Smooth muscle cell (in vitro differentiated cells): ENCODE data around the gene MSS51. TPM values are rescaled to one million over a fixed set of nuclear protein-coding genes. Genes with fewer than 3 reads are reported as not detected.

ENCODE experiments used
- DNase-seq: peaks from one replicate; lab custom pipeline; 2025; ENCODE audit not compliant: unreplicated experiment; lab: John Stamatoyannopoulos, UW
- H2AFZ ChIP-seq: fragments of 200-600 bp; sonication (generic); 2 replicates; pipeline ENCODE4 v1.6.0; 2016; ENCODE audit warnings: antibody characterized with exemption, low read depth, mild to moderate bottlenecking
- H3F3A ChIP-seq: fragments of 200-600 bp; sonication (generic); 2 replicates; pipeline ENCODE4 v1.6.0; 2017; ENCODE audit warnings: antibody characterized with exemption, low read depth
- H3K27ac ChIP-seq: fragments of 200-600 bp; sonication (generic); 2 replicates; pipeline ENCODE4 v1.5.1; 2016; ENCODE audit warnings: low read depth, mild to moderate bottlenecking
- H3K27me3 ChIP-seq: fragments of 200-600 bp; sonication (generic); 2 replicates; pipeline ENCODE4 v1.6.1; 2016; ENCODE audit warnings: low read depth, mild to moderate bottlenecking
- H3K36me3 ChIP-seq: fragments of 200-600 bp; sonication (generic); 2 replicates; pipeline ENCODE4 v1.5.1; 2016; ENCODE audit warnings: low read depth
- H3K4me1 ChIP-seq: fragments of 200-600 bp; sonication (generic); 2 replicates; pipeline ENCODE4 v1.5.1; 2016; ENCODE audit warnings: low read depth
- H3K4me2 ChIP-seq: fragments of 200-600 bp; sonication (generic); 2 replicates; pipeline ENCODE4 v1.6.0; 2016; ENCODE audit warnings: mild to moderate bottlenecking
- H3K4me3 ChIP-seq: fragments of 200-600 bp; sonication (generic); 2 replicates; pipeline ENCODE4 v1.5.1; 2016; ENCODE audit warnings: mild to moderate bottlenecking
- H3K79me2 ChIP-seq: fragments of 200-600 bp; sonication (generic); 2 replicates; pipeline ENCODE4 v1.6.0; 2016; ENCODE audit warnings: low read depth, mild to moderate bottlenecking
- H3K9ac ChIP-seq: fragments of 200-600 bp; sonication (generic); 2 replicates; pipeline ENCODE4 v1.6.0; 2016; ENCODE audit warnings: low read depth
- H3K9me3 ChIP-seq: fragments of 200-600 bp; sonication (generic); replicated peaks from 2 replicates; pipeline ENCODE4 v1.5.1; 2016; ENCODE audit warnings: low read depth
- H4K20me1 ChIP-seq: fragments of 200-600 bp; sonication (generic); 2 replicates; pipeline ENCODE4 v1.6.0; 2016; ENCODE audit warnings: low read depth
- WGBS: methylation state at CpG from one replicate; pipeline ENCODE4 v1.1.7; 2016; ENCODE audit warnings: low lambda C conversion rate; 5-methylcytosine and 5-hydroxymethylcytosine counted together
- polyA plus RNA-seq: library from polyadenylated mRNA; unstranded; fragments of >200 nt; fragmentation: Nextera tagmentation; extraction: Ambion mirVana; gene quantifications from 2 replicates; pipeline ENCODE4 v1.2.1, GENCODE V29; 2016
- total RNA-seq: library from RNA; depleted of rRNA; stranded (reverse); fragments of >200 nt; gene quantifications from 2 replicates; pipeline ENCODE4 v1.2.3, GENCODE V29; 2014
- TF ChIP-seq, protein P1 (sequence below): fragments of 200-600 bp; sonication (generic); IDR thresholded peaks from 2 replicates; pipeline ENCODE4 v1.5.1; 2017; ENCODE audit warnings: borderline replicate concordance, mild to moderate bottlenecking, antibody characterized with exemption; ENCODE audit not compliant: insufficient read depth, poor library complexity, severe bottlenecking

MSS51 gene
- total RNA-seq (2.4 and 3.5 TPM in 2 replicates), polyA plus RNA-seq (0.66 and 0.92 TPM in 2 replicates)

DNA sequence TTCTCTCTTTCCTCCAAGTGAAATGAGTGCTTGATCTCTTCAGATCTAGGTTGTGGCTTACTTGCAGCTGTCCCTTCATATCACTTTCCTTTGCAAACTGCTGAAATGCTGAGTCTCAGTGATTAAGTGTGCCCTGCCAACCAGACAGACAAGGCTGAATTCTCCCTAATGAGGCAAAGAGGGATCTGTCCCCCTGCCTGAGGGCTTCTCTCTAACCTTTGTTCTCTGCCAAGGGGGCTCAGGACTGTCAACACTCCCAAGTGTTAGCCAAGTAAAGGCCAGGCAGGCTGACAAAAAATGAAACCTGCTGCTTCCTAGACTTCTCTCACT is at the start of gene MSS51:
TSS of gene MSS51 (minus strand) at position 24 of the 330 bp plus-strand sequence. CDS start 5,277 bp downstream, outside the sequence.
- Histone ChIP-seq H3K4me2 (no peak within 1 kb of the TSS), H3K36me3 (peaks cover 7% of the 10 kb centered on the region), H3K9ac (no peak within 1 kb of the TSS), H3K9me3 (no peaks in the 10 kb centered on the region), H2AFZ (no peak within 1 kb of the TSS), H3K79me2 (no peaks in the 10 kb centered on the region), H3F3A (no peaks in the 10 kb centered on the region), H3K27me3 (no peaks in the 10 kb centered on the region), H3K27ac (no peak within 1 kb of the TSS), H3K4me1 (no peaks in the 10 kb centered on the region), H3K4me3 (no peak within 1 kb of the TSS), H4K20me1 (peaks cover 1% of the 10 kb centered on the region)
- TF ChIP-seq, protein P1, sequence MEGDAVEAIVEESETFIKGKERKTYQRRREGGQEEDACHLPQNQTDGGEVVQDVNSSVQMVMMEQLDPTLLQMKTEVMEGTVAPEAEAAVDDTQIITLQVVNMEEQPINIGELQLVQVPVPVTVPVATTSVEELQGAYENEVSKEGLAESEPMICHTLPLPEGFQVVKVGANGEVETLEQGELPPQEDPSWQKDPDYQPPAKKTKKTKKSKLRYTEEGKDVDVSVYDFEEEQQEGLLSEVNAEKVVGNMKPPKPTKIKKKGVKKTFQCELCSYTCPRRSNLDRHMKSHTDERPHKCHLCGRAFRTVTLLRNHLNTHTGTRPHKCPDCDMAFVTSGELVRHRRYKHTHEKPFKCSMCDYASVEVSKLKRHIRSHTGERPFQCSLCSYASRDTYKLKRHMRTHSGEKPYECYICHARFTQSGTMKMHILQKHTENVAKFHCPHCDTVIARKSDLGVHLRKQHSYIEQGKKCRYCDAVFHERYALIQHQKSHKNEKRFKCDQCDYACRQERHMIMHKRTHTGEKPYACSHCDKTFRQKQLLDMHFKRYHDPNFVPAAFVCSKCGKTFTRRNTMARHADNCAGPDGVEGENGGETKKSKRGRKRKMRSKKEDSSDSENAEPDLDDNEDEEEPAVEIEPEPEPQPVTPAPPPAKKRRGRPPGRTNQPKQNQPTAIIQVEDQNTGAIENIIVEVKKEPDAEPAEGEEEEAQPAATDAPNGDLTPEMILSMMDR: no peak
- DNase-seq: no peak

DNA sequence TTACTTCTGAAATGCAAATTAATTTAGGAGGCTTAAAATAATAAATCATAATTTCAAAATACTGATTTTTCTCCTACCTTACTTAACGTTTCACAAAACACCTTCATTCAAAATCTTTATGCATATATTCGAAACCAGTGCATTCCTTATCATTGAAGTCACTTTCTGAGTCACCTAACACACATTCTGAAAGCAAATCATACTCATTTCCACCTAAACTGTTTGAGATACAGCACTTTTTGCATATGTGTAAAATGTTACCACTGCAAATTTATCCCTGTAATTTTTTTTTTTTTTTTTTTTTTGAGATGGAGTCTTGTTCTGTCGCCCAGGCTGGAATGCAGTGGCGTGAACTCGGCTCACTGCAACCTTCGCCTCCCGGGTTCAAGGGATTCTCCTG is 46.8 kb upstream of the MSS51 start:
- H3K27me3 ChIP-seq: no peaks in the 10 kb centered on the region
- TF ChIP-seq, protein P1: no peak
- H3K4me2 ChIP-seq: no peak overlapping the region
- H2AFZ ChIP-seq: no peak overlapping the region
- H3K4me3 ChIP-seq: no peak overlapping the region
- no peaks in the 10 kb centered on the region for H3K9me3 ChIP-seq
- peak overlapping the region; percentile 73 for H3K27ac ChIP-seq
- no peak for DNase-seq
- 80% methylated on average over 7 of the region's 7 CpGs for WGBS
- peaks cover 30% of the 10 kb centered on the region for H3K36me3 ChIP-seq
- peaks cover 63% of the 10 kb centered on the region for H4K20me1 ChIP-seq
- peaks cover 67% of the 10 kb centered on the region for H3K79me2 ChIP-seq
- no peaks in the 10 kb centered on the region for H3K4me1 ChIP-seq
- H3K9ac ChIP-seq: no peak overlapping the region
- no peaks in the 10 kb centered on the region for H3F3A ChIP-seq

DNA sequence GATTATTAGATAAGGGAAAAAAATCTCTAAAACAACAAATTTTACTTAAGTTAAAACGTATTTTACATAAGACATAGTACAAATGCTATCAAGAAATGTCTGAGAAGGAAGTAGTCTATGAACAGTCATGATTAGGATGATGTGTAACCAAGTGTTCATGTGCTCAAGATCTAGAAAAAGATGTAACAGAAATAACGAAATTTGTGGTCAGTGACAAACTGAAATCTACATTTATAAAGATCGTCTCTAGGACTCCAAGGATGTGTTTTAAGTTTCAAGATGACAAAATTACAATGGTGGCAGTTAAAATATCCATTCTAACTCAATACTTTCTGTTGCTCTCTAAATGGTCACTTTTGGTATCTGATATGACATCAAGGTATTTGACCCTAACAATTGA is 45.3 kb upstream of the MSS51 start:
- Histone ChIP-seq H3K27ac (no peak overlapping the region), H3K4me1 (no peaks in the 10 kb centered on the region), H3K79me2 (peaks cover 51% of the 10 kb centered on the region), H3K4me2 (no peak overlapping the region), H3K36me3 (peaks cover 33% of the 10 kb centered on the region), H4K20me1 (peaks cover 48% of the 10 kb centered on the region), H3K4me3 (no peak overlapping the region), H3K9ac (no peak overlapping the region), H3K27me3 (no peaks in the 10 kb centered on the region), H3K9me3 (no peaks in the 10 kb centered on the region), H3F3A (no peaks in the 10 kb centered on the region), H2AFZ (no peak overlapping the region)
- TF ChIP-seq, protein P1: no peak
- WGBS: 96% methylated on average over 3 of the region's 3 CpGs
- DNase-seq: no peak

DNA sequence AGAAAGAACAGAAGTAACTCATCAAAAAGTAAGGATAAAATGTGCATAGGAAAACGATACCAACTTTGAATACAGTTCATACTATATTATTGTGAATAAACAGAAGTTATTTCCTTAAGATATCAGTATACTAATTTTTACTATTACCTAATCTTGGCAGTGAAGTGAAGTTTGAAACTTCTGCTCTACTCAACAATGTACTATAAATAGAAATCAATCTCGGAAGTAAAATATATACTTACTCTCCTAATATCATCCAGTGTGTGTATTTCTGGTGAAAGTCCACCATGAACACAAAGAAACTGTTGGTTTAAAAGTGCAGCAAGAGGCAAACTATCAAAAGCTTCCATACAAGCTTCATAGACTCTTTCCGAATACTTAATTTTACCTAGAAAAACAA is 37.9 kb upstream of the MSS51 start:
- Histone ChIP-seq H3K9me3 (no peaks in the 10 kb centered on the region), H3K4me2 (no peak overlapping the region), H3K4me3 (no peak overlapping the region), H3K27me3 (no peaks in the 10 kb centered on the region), H3K4me1 (no peaks in the 10 kb centered on the region), H3F3A (no peaks in the 10 kb centered on the region), H3K36me3 (peaks cover 41% of the 10 kb centered on the region), H3K79me2 (no peaks in the 10 kb centered on the region), H3K9ac (no peak overlapping the region), H2AFZ (no peak overlapping the region), H4K20me1 (no peaks in the 10 kb centered on the region), H3K27ac (no peak overlapping the region)
- TF ChIP-seq, protein P1: no peak
- no peak for DNase-seq
- 96% methylated on average over 3 of the region's 3 CpGs for WGBS
